PFSK-1 (cell line): ENCODE data around the gene RHOV.

Experiments
- FOXP2 ChIP-seq: optimal IDR thresholded peaks from 2 replicates; pipeline ENCODE3; 2011; ENCODE audit warnings: borderline replicate concordance, control low read depth, inconsistent platforms; ENCODE audit not compliant: insufficient read depth; ENCODE audit errors: extremely low read length, extremely low read depth
- POLR2AphosphoS5 ChIP-seq: IDR thresholded peaks from 2 replicates; pipeline ENCODE4 v1.6.1; 2012; ENCODE audit warnings: low read depth, mild to moderate bottlenecking, control low read depth, low read length, moderate library complexity
- REST ChIP-seq, 2 experiments: IDR thresholded peaks; 2 replicates each; pipeline versions ENCODE4 v1.6.1 to v1.8.0; 2011 to 2012; ENCODE audit warnings: low read depth in 2 of 2, low read length in 2 of 2, control low read depth in 1 of 2, inconsistent platforms in 1 of 2, mild to moderate bottlenecking in 1 of 2, moderate library complexity in 1 of 2; ENCODE audit not compliant: insufficient read depth in 1 of 2
- SIN3A ChIP-seq: IDR thresholded peaks from 2 replicates; pipeline ENCODE4 v1.6.1; 2012; ENCODE audit warnings: mild to moderate bottlenecking, low read length, moderate library complexity, borderline replicate concordance; ENCODE audit not compliant: insufficient read depth
- TAF1 ChIP-seq: IDR thresholded peaks from 2 replicates; pipeline ENCODE4 v1.6.1; 2012; ENCODE audit warnings: low read length, control low read depth, borderline replicate concordance; ENCODE audit not compliant: insufficient read depth

- TF ChIP-seq POLR2AphosphoS5 (no peak), REST (IDR thresholded peaks at IDR 0.05; ENCODE audit: insufficient read depth in 1 of 2, low read depth in 2 of 2, low read length in 2 of 2) (no peak), FOXP2 (no peak), SIN3A (no peak), TAF1 (no peak)
Measured at GRCh38 chr15:40872791-40873693, 992 bp downstream of the RHOV start.
